ACHN (cell line): ENCODE results near the gene CXCL5.

Experiments
- DNase-seq: peaks from one replicate; pipeline ENCODE4 v3.0.0-alpha.2; 2015
- in situ Hi-C: cut with HindIII; loops from 2 replicates; pipeline ENCODE4 v1.10.0; 2017; ENCODE audit warnings: low sequenced_read_pairs, low pct_ligation_motif_present, low pct_unique_long_range_greater_than_20kb

The CXCL5 gene

DNA sequence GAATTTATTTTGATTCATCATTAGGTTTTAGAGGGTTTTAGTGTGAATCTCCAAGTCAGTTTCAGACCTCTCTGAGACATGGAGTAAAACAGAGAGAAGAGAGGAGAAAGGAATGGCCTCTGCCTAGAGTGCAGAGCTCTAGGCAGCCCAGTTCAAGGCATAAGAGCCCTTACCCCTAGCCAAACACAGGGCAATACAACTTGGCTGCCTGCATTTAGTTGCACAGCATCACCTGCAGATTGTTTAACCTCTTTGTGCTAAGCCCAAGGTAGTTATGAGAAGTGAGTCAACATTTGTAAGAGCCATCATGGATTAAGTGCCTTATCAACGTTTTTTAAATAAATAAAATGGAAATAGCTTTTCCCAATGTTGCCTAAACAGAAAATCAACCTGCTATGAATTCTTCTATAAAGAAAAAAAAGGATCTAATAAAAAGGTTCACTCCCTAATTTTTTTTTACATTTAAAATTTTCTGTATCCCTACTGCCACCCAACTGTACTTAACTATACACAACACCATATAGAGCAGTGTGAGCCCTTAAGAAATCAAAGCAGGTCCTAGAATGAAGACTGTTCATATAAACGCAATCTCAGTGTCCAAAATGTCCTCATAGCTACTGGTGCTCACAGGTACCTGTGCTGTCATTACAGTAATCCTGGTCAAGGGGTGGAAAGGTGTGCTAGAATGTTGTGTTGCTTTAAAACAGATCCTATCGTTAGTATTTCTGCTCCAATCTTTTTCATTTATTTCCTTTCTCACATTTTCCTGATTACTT, 52.6 kb downstream of the CXCL5 start:
- in situ Hi-C loops: no loop called here
- DNase-seq: no peak
